ENCODE measurements around the gene KCNB1.
"Not testable (repeated sequence)": the region's sequence is repeated elsewhere in the genome, so short reads cannot be mapped to it uniquely, and the experiment has no call there.

The KCNB1 gene

GRCh38 chr20:49318430-49319207, 163.8 kb downstream of the KCNB1 start:
- DNase-seq (ENCODE audit: low spot score in 2 of 2), result peak; percentile 4 to 55
- Mint-ChIP-seq H3K36me3 (peaks cover 6% of the 10 kb centered on the region), H3K9me3 (no peaks in the 10 kb centered on the region), H3K4me3 (peak overlapping the region; percentile 91), H3K4me1 (peaks cover 23% of the 10 kb centered on the region), H3K27ac (peak overlapping the region; percentile 17)
- peak; percentile 60 for ATAC-seq

GRCh38 chr20:49318091-49318429, 164.4 kb downstream of the KCNB1 start:
- Mint-ChIP-seq H3K27ac (no peak overlapping the region), H3K4me3 (peak overlapping the region; percentile 91), H3K4me1 (peaks cover 18% of the 10 kb centered on the region), H3K36me3 (peaks cover 6% of the 10 kb centered on the region), H3K9me3 (no peaks in the 10 kb centered on the region)
- DNase-seq (ENCODE audit: low spot score in 2 of 2) (no peak), ATAC-seq (no peak)

GRCh38 chr20:49316704-49317103, 165.8 kb downstream of the KCNB1 start:
- ATAC-seq (no peak), DNase-seq (ENCODE audit: low spot score in 2 of 2) (no peak)
- no peaks in the 10 kb centered on the region for H3K9me3 Mint-ChIP-seq
- H3K27ac Mint-ChIP-seq, result no peak overlapping the region
- no peak overlapping the region for H3K4me3 Mint-ChIP-seq
- H3K36me3 Mint-ChIP-seq, result peaks cover 6% of the 10 kb centered on the region
- H3K4me1 Mint-ChIP-seq, result peaks cover 11% of the 10 kb centered on the region

GRCh38 chr20:49315580-49315979, 166.9 kb downstream of the KCNB1 start:
- DNase-seq (ENCODE audit: low spot score in 2 of 2) (no peak), ATAC-seq (no peak)
- no peak overlapping the region for H3K27ac Mint-ChIP-seq
- no peaks in the 10 kb centered on the region for H3K9me3 Mint-ChIP-seq
- H3K4me3 Mint-ChIP-seq, result no peak overlapping the region
- H3K36me3 Mint-ChIP-seq, result peaks cover 6% of the 10 kb centered on the region
- peaks cover 19% of the 10 kb centered on the region for H3K4me1 Mint-ChIP-seq

- H3K4me1 Mint-ChIP-seq, result peaks cover 29% of the 10 kb centered on the region
- not testable (repeated sequence) for H3K36me3 Mint-ChIP-seq; H3K27ac Mint-ChIP-seq; H3K4me3 Mint-ChIP-seq; DNase-seq (ENCODE audit: low spot score in 2 of 2); H3K9me3 Mint-ChIP-seq; ATAC-seq
Measured at GRCh38 chr20:49314052-49314451, 168.4 kb downstream of the KCNB1 start.
